ENCODE results near the gene TRERF1. TPM values are rescaled to one million over a fixed set of nuclear protein-coding genes. Genes with fewer than 3 reads are reported as not detected.

The TRERF1 gene
- total RNA-seq, 1 donor from 2014 or later, result 49.1 TPM

DNA sequence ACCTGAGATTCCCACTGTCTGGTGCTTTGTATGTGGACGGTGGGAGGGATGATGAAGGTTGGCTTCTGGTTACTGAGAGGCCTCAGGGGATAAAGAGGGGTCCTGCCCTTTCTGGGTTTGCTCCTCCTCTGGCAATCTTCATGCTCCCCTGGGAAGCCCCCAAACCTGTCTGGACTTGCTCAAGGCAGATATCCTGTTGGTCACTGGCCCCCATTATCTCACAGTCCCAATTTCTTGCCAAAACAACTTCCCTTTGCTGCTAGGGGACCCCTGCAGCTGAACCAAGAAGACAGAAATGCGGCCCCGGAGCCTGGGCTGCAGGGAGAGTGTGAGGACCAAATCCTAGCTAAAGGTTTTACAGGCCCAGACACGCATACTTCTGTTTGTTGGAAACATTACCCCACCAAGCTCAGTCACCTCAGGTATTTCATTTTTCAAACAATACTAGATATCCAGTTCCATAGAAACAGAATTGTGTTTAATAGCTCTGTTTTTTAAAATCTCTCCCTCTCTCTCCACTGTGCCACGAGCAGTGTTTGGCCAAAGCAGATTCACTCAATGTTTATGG is 170.7 kb downstream of the TRERF1 start:
- intact Hi-C loops (cut with micrococcal nuclease), result no loop called here

DNA sequence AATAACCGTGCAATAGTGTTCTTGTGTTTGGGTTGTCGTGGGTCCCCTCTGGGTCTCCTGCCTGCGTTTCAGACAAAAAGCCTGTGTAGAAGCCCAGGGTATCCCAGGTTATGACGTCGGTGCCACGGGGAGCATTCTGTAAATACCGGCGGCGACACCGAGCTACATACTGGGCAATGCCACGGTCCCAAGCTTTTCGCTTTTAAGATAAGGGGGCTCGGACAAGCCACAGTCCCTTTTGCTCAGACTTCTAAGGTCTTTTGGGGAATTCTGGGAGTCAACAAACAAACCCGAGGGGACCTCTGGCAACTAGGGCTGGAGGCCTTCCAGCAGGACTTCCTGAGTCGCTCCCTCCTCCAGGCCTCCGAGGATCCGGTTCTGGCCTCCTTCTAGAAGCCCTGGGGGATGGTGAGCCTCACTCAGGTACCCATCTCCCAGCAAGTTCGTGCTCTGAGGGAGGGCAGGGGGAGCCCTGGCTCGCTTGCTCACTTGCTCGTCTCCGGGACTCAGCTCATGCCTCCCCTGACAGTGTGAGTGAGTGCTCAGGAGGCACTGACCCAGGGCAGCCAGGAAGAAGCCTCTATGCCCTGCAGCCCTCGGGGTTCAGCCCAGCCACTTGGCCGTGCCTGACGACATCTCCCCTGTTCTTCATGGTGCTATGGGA is 171.6 kb downstream of the TRERF1 start:
- intact Hi-C loops (cut with micrococcal nuclease), result no loop called here

DNA sequence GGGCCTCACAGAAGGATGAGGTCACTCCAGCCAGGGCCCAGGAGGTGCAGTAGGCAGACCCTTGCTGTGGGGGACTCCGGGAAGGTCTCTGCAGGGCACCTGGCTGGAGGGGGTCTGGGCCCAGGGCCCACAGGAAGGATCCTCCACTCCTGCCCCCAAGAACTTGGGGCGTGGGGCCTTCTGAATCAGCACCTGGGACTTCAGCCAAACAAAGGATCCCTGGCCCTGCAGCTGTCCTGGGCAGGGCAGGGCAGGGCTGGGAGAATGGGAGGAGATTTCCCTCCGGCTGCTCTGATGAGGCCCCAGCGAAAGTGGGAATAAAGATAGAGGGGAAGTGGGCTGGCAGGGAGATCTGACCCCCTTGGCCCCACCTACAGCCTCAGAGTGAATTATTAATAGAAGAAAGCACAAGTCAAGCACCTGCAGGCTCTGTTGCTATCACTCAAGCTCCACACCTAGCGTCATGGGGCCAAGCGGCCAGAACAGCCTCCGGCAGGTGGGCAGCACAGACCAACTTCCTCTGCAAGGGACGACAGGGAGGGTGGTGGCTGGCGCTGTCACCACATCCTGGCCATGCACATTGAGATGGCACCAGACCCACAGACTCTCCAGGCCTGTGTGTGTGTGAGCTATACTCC is 172.5 kb downstream of the TRERF1 start:
- intact Hi-C loops (cut with micrococcal nuclease), result no loop called here

DNA sequence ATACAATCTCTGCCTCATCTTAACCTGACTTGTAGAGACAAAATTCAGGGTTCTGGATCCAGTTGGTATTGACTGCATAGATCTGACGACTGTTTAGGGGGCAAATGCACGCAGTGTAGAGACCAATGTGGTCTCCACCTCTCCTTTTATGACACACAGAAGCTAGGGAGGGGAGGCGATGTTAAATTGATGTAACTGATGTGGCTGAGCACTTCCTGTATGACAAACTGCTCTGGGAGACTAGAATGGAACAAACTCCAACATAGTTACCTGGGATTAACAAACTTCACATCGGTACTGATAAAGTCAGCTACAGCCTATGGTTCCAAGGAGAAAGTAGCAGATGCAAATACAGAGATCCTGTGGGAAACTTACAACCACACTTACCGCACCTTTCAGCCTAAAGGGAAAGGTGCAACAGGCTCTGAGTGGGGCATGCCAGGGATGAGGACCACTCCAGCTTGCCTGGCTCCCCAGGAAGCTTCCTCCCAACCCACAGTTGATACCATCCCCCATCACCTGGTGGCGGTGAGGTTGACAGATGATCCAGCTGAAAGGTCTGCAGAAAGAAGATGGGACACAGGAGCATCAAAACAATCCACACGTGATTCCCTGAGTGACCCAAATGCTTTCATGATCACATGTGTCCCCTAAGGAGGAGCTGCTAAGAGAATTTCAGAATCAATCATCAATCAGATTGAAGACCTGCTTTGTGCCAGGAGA is 173.4 kb downstream of the TRERF1 start:
- intact Hi-C loops (cut with micrococcal nuclease), result no loop called here

DNA sequence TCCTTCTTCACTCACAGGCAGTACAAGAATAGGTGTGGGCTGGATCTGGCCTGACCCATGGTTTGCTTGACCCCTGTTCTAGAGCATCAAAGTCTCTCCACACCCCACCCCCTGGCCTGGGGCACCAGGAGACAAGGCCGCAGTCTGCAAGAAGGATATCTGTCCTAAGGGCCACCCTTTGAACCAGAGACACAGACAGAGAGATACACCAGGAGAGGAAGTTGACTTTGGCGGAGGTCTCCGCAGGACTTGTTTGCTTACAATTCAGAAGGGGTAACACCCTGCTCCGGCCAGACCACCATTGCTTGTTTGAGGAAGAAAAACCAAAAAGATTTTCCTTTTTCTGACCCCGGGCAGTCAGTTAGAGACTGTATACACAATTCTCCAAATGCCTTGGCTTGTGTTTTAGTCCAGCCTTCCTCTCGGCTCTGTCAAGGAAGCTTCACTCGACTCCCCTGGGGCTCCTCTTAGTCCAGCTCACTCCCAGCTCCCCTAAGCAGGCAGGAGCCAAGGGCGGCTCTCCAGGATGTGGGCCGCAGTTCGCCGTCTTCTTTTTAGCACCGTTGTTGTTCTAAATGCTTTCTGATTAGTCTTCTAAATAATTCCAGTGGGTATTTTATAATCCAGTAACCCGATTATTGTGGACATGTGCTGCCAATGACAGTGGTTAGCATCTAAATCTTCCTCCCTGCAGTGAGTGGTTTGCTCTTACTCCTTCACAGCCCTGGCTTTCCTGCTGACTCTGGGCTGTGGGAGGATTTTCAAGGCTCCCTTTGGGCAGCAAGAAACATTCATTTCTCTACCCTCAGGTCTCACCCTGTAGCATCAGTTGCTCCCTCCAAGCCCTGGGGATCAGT is 175.5 kb downstream of the TRERF1 start:
- intact Hi-C loops (cut with micrococcal nuclease), result no loop called here

DNA sequence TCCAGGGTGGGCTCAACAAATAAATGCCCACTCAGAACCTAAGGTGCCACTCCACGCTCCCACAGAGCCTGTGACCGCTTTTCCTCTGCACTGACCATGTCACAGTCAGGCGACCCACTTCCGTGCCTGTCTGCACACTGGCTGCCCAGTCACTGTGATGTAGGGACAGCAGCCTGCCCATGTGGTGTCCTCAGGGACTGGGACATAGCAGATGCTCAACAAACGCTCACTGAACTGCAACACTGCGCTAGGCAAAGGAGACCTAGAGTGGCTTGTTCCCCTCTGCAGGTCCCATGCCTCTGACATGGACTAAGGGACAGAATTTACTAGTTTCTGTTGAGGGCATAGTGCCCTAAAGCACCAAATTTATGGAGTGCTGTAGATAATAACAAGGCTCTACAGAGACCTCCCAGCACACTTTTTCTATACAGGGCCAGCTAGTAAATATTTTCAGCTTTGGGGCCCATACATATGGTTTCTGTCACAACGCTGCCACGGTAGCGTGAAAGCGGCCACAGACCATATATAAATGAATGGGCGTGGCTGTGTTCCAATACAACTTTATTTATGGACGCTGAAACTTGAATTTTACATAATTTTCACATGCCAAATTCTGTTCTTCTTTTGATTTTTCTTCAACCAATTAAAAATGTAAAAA is 176.2 kb downstream of the TRERF1 start:
- intact Hi-C loops (cut with micrococcal nuclease), result no loop called here

DNA sequence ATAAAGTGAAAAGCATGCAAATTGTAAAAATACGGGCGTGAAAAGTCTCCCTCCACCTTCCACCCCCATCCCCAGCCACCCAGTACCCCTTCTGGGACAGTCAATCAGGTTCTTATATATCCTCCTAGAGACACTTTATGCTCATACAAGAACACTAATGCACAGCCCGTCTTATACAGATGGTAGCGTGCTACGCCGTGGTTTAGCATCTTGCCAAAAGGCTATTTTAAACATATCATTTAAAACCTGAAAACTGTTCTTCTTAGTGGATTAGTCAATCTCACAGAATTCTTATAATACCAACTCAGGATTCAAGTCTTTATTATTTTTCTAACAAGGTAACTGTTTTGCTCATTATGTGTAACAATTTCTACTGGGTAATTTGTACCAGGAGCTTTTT is 176.8 kb downstream of the TRERF1 start:
- intact Hi-C loops (cut with micrococcal nuclease), result no loop called here

DNA sequence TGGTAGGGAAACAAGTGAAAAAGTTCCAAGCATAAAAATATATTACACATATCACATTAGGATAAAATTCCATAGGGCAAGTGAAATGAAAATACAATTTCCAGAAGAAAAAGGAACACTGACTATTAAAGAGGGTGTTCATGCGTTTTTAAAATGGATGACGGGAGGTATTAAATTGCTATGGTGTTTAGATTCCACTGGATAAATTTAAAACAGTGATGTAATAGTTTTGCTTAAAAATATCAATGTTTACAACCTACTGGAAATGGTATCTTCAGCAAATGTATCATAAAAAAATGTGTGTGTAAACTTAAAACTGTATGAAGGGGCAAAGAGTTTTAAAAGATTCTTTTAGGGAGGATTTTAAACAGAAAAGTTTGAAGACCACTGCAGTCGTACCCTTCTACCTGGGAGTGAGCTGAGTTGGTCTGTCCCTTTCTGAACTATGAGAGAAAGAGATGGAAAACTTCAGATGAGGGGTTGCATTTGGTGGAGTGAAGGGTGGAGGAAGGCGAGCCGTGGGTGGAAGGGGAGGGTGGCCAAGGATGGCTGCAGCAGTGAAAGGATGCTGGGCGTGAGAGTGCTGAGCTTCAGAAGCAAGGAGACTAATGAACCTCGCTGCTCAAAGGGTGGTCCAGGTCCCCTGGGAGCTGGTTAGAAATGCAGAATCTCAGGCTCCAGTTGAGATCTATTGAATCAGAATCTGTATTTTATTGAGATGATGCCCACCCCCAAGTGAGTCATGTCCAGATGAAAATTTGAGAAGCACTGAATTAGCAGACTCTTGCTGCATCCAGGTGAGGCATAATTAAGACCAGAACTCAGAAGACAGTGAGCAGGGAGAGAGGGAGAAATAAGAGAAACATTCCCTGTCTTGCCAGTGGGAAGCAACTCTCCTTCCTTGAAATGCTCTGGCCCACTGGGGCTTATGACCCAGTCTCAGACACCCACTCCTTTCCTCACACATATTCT is 179.6 kb downstream of the TRERF1 start:
- intact Hi-C loops (cut with micrococcal nuclease), result no loop called here

DNA sequence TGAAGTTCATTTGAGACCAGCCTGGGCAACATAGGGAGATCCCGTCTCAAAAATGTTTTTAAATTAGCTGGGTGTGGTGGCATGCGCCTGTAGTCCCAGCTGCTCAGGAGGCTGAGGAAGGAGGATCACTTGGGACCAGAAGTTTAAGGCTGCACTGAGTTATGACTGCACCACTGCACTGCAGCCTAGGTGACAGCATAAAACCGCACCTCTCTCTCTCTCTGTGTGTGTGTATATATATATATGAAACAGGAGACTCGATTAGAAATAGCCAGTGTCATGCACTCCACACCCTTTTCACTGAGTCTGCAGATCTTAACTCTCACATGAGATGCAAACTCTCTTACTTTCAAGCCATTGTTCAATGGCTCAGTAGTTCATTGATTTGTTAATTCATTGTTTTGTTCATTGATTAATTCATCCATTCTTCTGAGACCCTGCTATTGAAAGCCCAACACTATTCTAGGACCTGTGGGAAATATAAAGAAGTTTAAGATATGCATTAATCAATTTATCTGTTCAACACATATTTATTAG is 181.7 kb downstream of the TRERF1 start:
- intact Hi-C loops (cut with micrococcal nuclease), result no loop called here

DNA sequence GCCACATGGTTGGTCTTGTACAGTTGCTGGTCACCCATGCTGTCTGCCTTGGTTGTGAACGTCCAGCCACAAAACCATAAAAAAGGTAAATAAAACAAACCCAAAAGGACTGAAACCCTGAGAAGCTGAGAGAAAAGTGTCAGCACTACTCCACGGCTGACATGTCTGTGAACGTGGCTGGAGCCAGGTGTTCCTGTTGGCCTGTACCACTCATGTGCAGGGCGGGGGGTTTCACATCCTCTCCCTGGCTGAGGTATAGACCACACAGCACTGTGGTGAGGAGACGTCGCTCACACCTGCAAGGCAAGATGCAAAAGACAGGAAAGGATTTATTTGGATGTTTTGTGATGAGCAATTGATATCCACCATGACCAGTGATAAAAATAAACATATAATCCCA is 182.2 kb downstream of the TRERF1 start:
- intact Hi-C loops (cut with micrococcal nuclease), result no loop called here

DNA sequence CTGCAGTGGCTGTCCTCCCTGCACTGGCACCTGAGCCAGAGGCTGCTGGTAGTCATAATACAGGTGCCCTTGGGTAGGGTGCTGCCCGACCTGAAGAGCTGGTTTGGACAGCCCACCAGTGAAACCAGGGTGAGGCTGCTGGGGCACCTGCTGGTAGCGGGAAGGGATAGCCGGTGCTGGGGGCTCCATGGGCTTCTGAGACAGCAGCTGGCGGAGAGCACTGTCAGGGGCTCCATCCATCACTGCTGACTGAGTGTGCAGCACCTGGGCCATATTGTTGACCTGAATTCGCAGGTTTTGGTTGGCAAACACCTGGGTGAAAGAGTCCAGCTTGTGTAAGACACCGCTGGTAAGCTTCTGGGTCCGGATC is 182.9 kb downstream of the TRERF1 start:
- intact Hi-C loops (cut with micrococcal nuclease), result no loop called here

DNA sequence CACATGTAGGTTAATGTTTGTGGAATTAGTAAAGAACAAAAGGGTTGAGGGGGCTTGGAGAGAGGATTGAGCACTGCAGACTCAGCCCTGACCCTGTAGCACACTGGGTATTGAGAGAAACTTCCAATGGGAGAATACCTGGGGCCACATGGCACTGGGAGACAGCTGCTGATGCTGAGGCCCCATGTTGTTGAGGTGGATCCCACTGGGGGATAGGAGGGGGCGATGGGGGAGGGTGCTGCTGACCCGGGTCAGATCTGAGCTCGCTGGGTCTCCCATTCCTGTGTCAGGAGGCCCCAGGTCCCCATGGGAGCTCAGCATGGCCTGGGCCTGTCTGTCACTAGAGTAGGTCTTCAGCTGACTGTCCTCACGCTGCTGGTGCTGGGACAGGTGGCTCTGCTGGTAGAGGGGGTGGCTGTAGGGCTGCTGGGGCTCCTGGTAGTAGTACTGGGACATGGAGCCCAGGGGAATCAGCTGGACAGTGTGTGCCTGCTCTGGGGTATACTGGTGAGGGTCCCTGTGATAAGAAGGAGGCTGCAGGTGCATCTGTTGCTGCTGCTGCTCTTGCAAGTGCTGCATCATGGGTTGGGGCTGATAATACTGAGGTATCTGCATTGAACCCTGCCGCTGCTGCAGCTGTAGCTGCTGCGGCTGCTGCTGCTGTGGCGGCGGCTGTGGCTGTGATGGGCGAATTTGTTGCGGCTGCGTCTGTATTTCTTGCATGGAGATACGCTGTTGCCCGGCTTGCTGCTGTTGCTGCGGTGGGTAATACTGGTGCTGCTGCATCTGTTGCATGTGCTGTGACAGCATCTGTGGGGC is 183.5 kb downstream of the TRERF1 start:
- intact Hi-C loops (cut with micrococcal nuclease), result no loop called here

DNA sequence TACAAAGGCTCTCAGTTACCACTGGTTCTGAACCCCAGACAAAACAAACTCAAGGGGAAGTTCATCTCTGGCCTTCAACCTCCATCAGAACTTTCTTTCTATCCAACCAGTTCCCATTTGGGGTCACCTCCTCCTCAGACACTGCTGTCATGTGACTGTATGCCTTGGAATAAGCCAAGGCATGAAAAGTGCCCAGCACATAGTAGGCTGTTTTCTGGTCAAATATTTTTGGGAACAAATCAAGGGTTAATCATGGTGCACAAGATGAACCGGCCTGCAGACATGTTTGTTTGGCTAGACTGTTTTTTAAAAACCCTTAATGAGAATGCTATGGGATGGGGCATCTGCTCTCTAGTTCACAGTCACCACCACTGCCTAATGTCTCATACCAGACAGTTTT is 185.2 kb downstream of the TRERF1 start:
- intact Hi-C loops (cut with micrococcal nuclease), result no loop called here

DNA sequence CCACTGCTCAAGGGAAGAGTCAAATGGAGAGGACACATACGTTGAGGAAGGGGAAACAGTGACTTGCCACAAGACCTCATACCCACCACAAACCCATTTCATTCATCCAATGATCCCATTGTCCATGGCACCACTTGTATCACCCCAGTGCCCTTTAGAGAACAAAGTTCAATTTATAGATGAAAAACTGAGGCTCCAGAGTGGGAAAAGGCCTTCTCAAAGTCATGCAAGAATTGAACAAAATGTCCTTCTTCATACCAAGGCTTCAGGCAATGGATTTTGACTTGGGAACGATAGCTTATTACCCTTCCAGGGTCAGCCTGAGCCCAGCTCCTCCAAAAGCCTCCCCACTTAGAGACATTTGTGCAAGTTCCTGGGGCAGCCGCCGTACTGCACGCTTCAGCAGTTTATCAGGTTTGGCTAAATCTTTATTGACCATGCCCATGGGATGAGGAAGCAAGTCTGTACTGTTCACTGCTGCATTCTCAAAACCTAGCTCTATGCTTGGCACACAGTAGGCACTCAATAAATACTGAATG is 186.8 kb downstream of the TRERF1 start:
- intact Hi-C loops (cut with micrococcal nuclease), result loop anchor here (5.0 kb wide), 1 partner anchor 267 kb away; no protein-coding TSS in a partner anchor

DNA sequence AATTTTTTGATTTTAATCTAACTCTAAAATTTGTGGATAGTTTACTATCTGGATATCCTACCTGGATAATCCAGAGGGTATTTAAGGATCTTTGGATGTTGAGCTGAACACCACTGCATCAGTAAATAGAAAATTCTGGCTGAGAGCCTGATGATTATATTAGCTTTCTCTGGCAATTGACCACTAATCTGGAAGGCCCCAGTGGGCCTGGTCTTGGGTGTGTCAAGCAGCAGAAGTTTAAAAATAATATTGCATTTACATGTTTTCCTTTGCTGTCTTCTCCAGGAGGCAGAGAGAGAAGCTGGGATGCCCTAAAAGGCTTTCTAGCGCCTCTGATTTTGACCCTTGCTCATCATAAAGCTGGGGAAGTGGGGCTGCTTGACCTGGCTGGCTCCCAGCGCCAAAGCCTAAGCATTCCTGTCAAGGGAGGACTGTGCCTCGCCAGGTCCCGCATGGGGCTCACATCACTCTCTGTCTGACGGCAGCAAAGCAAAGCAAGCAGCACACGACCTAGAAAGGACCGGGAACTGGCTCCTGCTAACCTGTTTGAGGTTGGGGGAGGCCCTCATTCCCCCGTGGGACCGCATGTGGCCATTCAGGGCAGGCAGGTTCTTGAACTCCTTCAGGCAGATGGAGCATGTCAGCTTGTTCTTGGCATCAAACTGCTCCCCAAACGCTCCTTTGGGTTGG is 187.4 kb downstream of the TRERF1 start:
- intact Hi-C loops (cut with micrococcal nuclease), result loop anchor here (5.0 kb wide), 1 partner anchor 268 kb away; no protein-coding TSS in a partner anchor

DNA sequence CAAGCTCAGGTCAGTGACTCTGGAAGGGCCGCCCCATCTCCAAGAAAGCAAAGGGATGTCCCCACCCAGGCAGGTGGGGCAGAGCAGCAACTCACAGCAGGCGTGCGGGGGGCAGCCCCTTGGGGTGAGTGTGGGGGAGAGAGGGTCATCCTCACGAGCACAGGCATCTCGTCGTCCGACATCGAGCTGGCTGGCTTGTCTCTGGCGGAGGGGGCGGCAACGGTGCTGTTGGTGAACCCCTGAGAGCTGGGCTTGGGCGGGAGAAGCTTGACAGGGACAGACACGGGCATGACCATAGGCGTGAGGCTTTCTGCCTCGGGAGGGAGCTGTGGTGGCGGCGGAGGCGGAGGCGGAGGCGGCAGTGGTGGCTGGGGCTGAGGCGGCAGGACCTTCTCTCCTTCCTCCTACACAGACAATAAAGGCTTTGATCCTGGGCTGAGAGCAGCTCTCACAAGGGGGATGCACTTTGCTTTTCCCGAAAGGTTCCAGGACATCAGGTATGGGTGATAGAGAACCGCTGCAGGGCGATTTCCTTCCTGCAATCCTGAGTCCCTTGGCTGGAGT is 188.5 kb downstream of the TRERF1 start:
- intact Hi-C loops (cut with micrococcal nuclease), result loop anchor here (5.0 kb wide), 1 partner anchor 269 kb away; no protein-coding TSS in a partner anchor

DNA sequence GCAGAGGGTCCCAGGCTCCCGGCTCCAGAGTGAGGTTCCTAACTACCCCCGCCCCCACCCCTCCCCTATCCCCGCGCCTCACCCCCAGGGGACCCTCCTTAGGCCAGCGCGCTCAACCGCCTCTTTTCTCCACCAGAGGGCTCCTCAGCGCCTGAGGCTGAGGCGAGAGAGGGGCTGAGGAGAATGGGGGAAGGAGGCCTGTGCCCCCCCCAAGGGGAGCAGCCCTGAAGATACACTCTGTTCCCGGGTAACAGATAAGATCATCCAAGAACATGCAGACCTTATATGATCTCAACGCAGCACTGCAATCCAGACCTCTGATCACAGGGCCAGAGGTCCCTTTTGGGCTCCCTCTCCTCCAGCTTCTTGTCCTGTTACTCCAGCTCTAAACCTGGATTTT is 190.8 kb downstream of the TRERF1 start:
- intact Hi-C loops (cut with micrococcal nuclease), result loop anchor here (1.0 to 5.0 kb wide), 3 partner anchors 192 to 286 kb away; no protein-coding TSS in a partner anchor
